GM23248 (cell line): ENCODE data around the gene AKAP11. TPM values are rescaled to one million over a fixed set of nuclear protein-coding genes. Genes with fewer than 3 reads are reported as not detected.

ENCODE experiments used
- DNase-seq: peaks from one replicate; pipeline ENCODE4 v3.0.0-alpha.2; 2015
- H2AFZ ChIP-seq: fragments of 200-600 bp; sonication (generic); 2 replicates; pipeline ENCODE4 v1.6.1; 2016; ENCODE audit warnings: antibody characterized with exemption
- H3F3A ChIP-seq: fragments of 200-600 bp; sonication (generic); 2 replicates; pipeline ENCODE4 v1.6.1; 2016; ENCODE audit warnings: mild to moderate bottlenecking, antibody characterized with exemption, mixed run types; ENCODE audit not compliant: insufficient read depth
- H3K27ac ChIP-seq: fragments of 200-600 bp; sonication (generic); 2 replicates; pipeline ENCODE4 v1.5.1; 2016; ENCODE audit warnings: mild to moderate bottlenecking
- H3K27me3 ChIP-seq: fragments of 200-600 bp; sonication (generic); replicated peaks from 2 replicates; pipeline ENCODE4 v1.6.1; 2016; ENCODE audit warnings: mild to moderate bottlenecking; ENCODE audit not compliant: insufficient read depth
- H3K36me3 ChIP-seq: fragments of 200-600 bp; sonication (generic); 2 replicates; pipeline ENCODE4 v1.6.1; 2016; ENCODE audit warnings: low read depth, mild to moderate bottlenecking
- H3K4me1 ChIP-seq: fragments of 200-600 bp; sonication (generic); 2 replicates; pipeline ENCODE4 v1.6.1; 2016; ENCODE audit warnings: mild to moderate bottlenecking; ENCODE audit not compliant: insufficient read depth
- H3K4me2 ChIP-seq: fragments of 200-600 bp; sonication (generic); one replicate; pipeline ENCODE4 v1.6.1; 2016; ENCODE audit warnings: mild to moderate bottlenecking; ENCODE audit not compliant: unreplicated experiment
- H3K4me3 ChIP-seq: fragments of 200-600 bp; sonication (generic); 2 replicates; pipeline ENCODE4 v1.5.1; 2016; ENCODE audit warnings: mild to moderate bottlenecking
- H3K79me2 ChIP-seq: fragments of 200-600 bp; sonication (generic); 2 replicates; pipeline ENCODE4 v1.6.1; 2016; ENCODE audit warnings: mild to moderate bottlenecking; ENCODE audit not compliant: insufficient read depth
- H3K9ac ChIP-seq: fragments of 200-600 bp; sonication (generic); 2 replicates; pipeline ENCODE4 v1.6.1; 2016; ENCODE audit warnings: mild to moderate bottlenecking
- H3K9me2 ChIP-seq: fragments of 200-600 bp; sonication (generic); 2 replicates; pipeline ENCODE4 v1.6.1; 2016; ENCODE audit warnings: mixed run types, mild to moderate bottlenecking, moderate library complexity; ENCODE audit not compliant: insufficient read depth
- H3K9me3 ChIP-seq: fragments of 200-600 bp; sonication (generic); one replicate; pipeline ENCODE4 v1.6.1; 2017; ENCODE audit warnings: low read depth
- H4K20me1 ChIP-seq: fragments of 200-600 bp; sonication (generic); 2 replicates; pipeline ENCODE4 v1.6.0; 2016; ENCODE audit not compliant: insufficient read depth
- EZH2 ChIP-seq: fragments of 200-600 bp; sonication (generic); IDR thresholded peaks from 2 replicates; pipeline ENCODE4 v1.6.1; 2018; ENCODE audit warnings: antibody characterized with exemption, mild to moderate bottlenecking; ENCODE audit not compliant: insufficient read depth, poor library complexity, severe bottlenecking
- EZH2phosphoT487 ChIP-seq: fragments of 200-600 bp; sonication (generic); IDR thresholded peaks from 2 replicates; pipeline ENCODE4 v1.6.1; 2018; ENCODE audit warnings: antibody characterized with exemption, moderate library complexity, mild to moderate bottlenecking, low read depth; ENCODE audit not compliant: insufficient read depth
- WGBS, 2 experiments: methylation state at CpG; one replicate each; pipeline ENCODE4 v1.1.6; 2015 to 2017; ENCODE audit warnings: low lambda C conversion rate in 2 of 2, low coverage in 1 of 2; ENCODE audit errors: missing lambda C conversion rate in 2 of 2; 5-methylcytosine and 5-hydroxymethylcytosine counted together
- in situ Hi-C: fragments of 300-500 bp; cut with MboI; formaldehyde crosslinking; loops from 2 replicates; pipeline ENCODE4 v1.15.0; 2020
- polyA plus RNA-seq: library from polyadenylated mRNA; unstranded; fragments of >200 nt; fragmentation: Nextera tagmentation; extraction: Ambion mirVana; gene quantifications from 2 replicates; pipeline ENCODE4 v1.2.1, GENCODE V29; 2016
- total RNA-seq: library from RNA; depleted of rRNA; stranded (reverse); fragments of >200 nt; shearing (Covaris generic); gene quantifications from 2 replicates; pipeline ENCODE4 v1.2.3, GENCODE V29; 2014

Gene AKAP11
- total and polyA plus RNA-seq, 2 experiments from 2014 or later: 5.3 to 25.3 TPM

- in situ Hi-C loops: no loop called here
- no peak overlapping the region for H3K27ac ChIP-seq
- H3K9ac ChIP-seq: no peak overlapping the region
- H3K4me3 ChIP-seq: no peak overlapping the region
- H3F3A ChIP-seq: no peaks in the 10 kb centered on the region
- H3K4me2 ChIP-seq: no peak overlapping the region
- H3K9me2 ChIP-seq: no peaks in the 10 kb centered on the region
- H3K36me3 ChIP-seq: no peaks in the 10 kb centered on the region
- no peaks in the 10 kb centered on the region for H3K4me1 ChIP-seq
- no peaks in the 10 kb centered on the region for H3K27me3 ChIP-seq
- H3K79me2 ChIP-seq: no peaks in the 10 kb centered on the region
- H3K9me3 ChIP-seq: no peaks in the 10 kb centered on the region
- H4K20me1 ChIP-seq: no peaks in the 10 kb centered on the region
- H2AFZ ChIP-seq: no peak overlapping the region
- 96 to 97% methylated on average over 8 of the region's 8 CpGs for WGBS, 2 experiments
- TF ChIP-seq EZH2 (no peak), EZH2phosphoT487 (no peak)
- DNase-seq: no peak
These were observed 25.4 kb upstream of the AKAP11 start for GRCh38 chr13:42246541-42246940.

- 68 to 74% methylated on average over 2 of the region's 2 CpGs for WGBS, 2 experiments
- Histone ChIP-seq H3F3A (no peaks in the 10 kb centered on the region), H3K4me2 (no peak overlapping the region)
These were observed 24.1 kb upstream of the AKAP11 start for GRCh38 chr13:42247883-42248282.

GRCh38 chr13:42255886-42256285, 16.1 kb upstream of the AKAP11 start:
- H4K20me1 ChIP-seq: no peaks in the 10 kb centered on the region
- H3K9me3 ChIP-seq: no peaks in the 10 kb centered on the region
- H3K79me2 ChIP-seq: no peaks in the 10 kb centered on the region
- H3K36me3 ChIP-seq: no peaks in the 10 kb centered on the region
- H3K4me2 ChIP-seq: no peak overlapping the region
- H2AFZ ChIP-seq: no peak overlapping the region
- no peak for DNase-seq
- H3F3A ChIP-seq: no peaks in the 10 kb centered on the region
- H3K4me3 ChIP-seq: no peak overlapping the region
- no peaks in the 10 kb centered on the region for H3K27me3 ChIP-seq
- H3K4me1 ChIP-seq: no peaks in the 10 kb centered on the region
- whole genome bisulfite sequencing, 2 experiments: 57 to 61% methylated on average over 5 of the region's 5 CpGs
- in situ Hi-C loops: no loop called here
- no peak overlapping the region for H3K27ac ChIP-seq
- H3K9me2 ChIP-seq: no peaks in the 10 kb centered on the region
- TF ChIP-seq EZH2: no peak
- TF ChIP-seq EZH2phosphoT487: no peak
- H3K9ac ChIP-seq: no peak overlapping the region

More at GRCh38 chr13:42247883-42248282, 24.1 kb upstream of the AKAP11 start:
- no peaks in the 10 kb centered on the region for H3K9me3 ChIP-seq
- no peak overlapping the region for H3K27ac ChIP-seq
- no peak overlapping the region for H2AFZ ChIP-seq
- H3K9ac ChIP-seq: no peak overlapping the region
- in situ Hi-C loops: no loop called here
- no peaks in the 10 kb centered on the region for H4K20me1 ChIP-seq
- no peak overlapping the region for H3K4me3 ChIP-seq
- no peaks in the 10 kb centered on the region for H3K9me2 ChIP-seq
- no peaks in the 10 kb centered on the region for H3K27me3 ChIP-seq
- no peaks in the 10 kb centered on the region for H3K36me3 ChIP-seq
- peak; percentile 17 for DNase-seq
- no peaks in the 10 kb centered on the region for H3K79me2 ChIP-seq
- TF ChIP-seq EZH2 (no peak), EZH2phosphoT487 (no peak)
- H3K4me1 ChIP-seq: no peaks in the 10 kb centered on the region

- no peaks in the 10 kb centered on the region for H3F3A ChIP-seq
- no peaks in the 10 kb centered on the region for H3K27me3 ChIP-seq
- no peaks in the 10 kb centered on the region for H3K36me3 ChIP-seq
- no peak for DNase-seq
- no peaks in the 10 kb centered on the region for H3K9me2 ChIP-seq
- H4K20me1 ChIP-seq: no peaks in the 10 kb centered on the region
- no peak overlapping the region for H2AFZ ChIP-seq
- in situ Hi-C loops: no loop called here
- no peaks in the 10 kb centered on the region for H3K79me2 ChIP-seq
- H3K9ac ChIP-seq: no peak overlapping the region
- TF ChIP-seq EZH2 (no peak), EZH2phosphoT487 (no peak)
- H3K4me3 ChIP-seq: no peak overlapping the region
- WGBS, 2 experiments: 52 to 58% methylated on average over 5 of the region's 5 CpGs
- no peaks in the 10 kb centered on the region for H3K4me1 ChIP-seq
- no peaks in the 10 kb centered on the region for H3K9me3 ChIP-seq
- H3K4me2 ChIP-seq: no peak overlapping the region
- H3K27ac ChIP-seq: no peak overlapping the region
These were observed 13.2 kb upstream of the AKAP11 start for GRCh38 chr13:42258747-42259146.

- no peaks in the 10 kb centered on the region for H3K4me1 ChIP-seq
- no peaks in the 10 kb centered on the region for H3K9me3 ChIP-seq
- in situ Hi-C loops: no loop called here
- no peak overlapping the region for H3K27ac ChIP-seq
- H3K9me2 ChIP-seq: no peaks in the 10 kb centered on the region
- no peaks in the 10 kb centered on the region for H3F3A ChIP-seq
- no peaks in the 10 kb centered on the region for H3K27me3 ChIP-seq
- WGBS, 2 experiments: 25 to 29% methylated on average over 4 of the region's 4 CpGs
- H3K36me3 ChIP-seq: no peaks in the 10 kb centered on the region
- H3K4me2 ChIP-seq: no peak overlapping the region
- no peak overlapping the region for H2AFZ ChIP-seq
- no peak overlapping the region for H3K9ac ChIP-seq
- H3K79me2 ChIP-seq: no peaks in the 10 kb centered on the region
- TF ChIP-seq EZH2 (no peak), EZH2phosphoT487 (no peak)
- no peak for DNase-seq
- H3K4me3 ChIP-seq: no peak overlapping the region
- no peaks in the 10 kb centered on the region for H4K20me1 ChIP-seq
These were observed 12.4 kb upstream of the AKAP11 start for GRCh38 chr13:42259515-42259914.
